GM18502 (cell line): ENCODE results near the gene TXNL1.
"Not testable (repeated sequence)": the region's sequence is repeated elsewhere in the genome, so short reads cannot be mapped to it uniquely, and the experiment has no call there.

ENCODE experiments used
- ATAC-seq: cut with Tn5 transposase; IDR thresholded peaks from one replicate; pipeline ENCODE4 v1.9.1; 2021; ENCODE audit warnings: mild to moderate bottlenecking; ENCODE audit not compliant: unreplicated experiment, poor library complexity

TXNL1 gene

GRCh38 chr18:56574861-56575260, 63.5 kb downstream of the TXNL1 start:
- ATAC-seq, result no peak

- ATAC-seq, result not testable (repeated sequence)
Observed at GRCh38 chr18:56572267-56572666, 66.1 kb downstream of the TXNL1 start.

- ATAC-seq, result no peak
Observed at GRCh38 chr18:56570978-56571377, 67.4 kb downstream of the TXNL1 start.

- no peak for ATAC-seq
Observed at GRCh38 chr18:56569416-56569815, 69.0 kb downstream of the TXNL1 start.

GRCh38 chr18:56568986-56569385, 69.4 kb downstream of the TXNL1 start:
- ATAC-seq, result no peak

GRCh38 chr18:56565551-56566345, 72.6 kb downstream of the TXNL1 start:
- ATAC-seq, result no peak

GRCh38 chr18:56565046-56565445, 73.3 kb downstream of the TXNL1 start:
- no peak for ATAC-seq

- ATAC-seq, result no peak
Observed at GRCh38 chr18:56563568-56563967, 74.8 kb downstream of the TXNL1 start.

GRCh38 chr18:56562479-56562878, 75.9 kb downstream of the TXNL1 start:
- ATAC-seq, result no peak

GRCh38 chr18:56560992-56561391, 77.4 kb downstream of the TXNL1 start:
- ATAC-seq, result no peak

- no peak for ATAC-seq
Observed at GRCh38 chr18:56559044-56559443, 79.3 kb downstream of the TXNL1 start.

GRCh38 chr18:56556907-56557306, 81.5 kb downstream of the TXNL1 start:
- no peak for ATAC-seq

- ATAC-seq, result no peak
Observed at GRCh38 chr18:56550121-56550520, 88.3 kb downstream of the TXNL1 start.
